Stomach (tissue), 4 donors: Measurements from ENCODE around the gene MFSD12.

Experiments
- CTCF ChIP-seq, 7 experiments: fragments of 450-650 bp in 4 of 7; fragments of 200-600 bp in 3 of 7; sonication (generic) in 3 of 7; IDR thresholded peaks; one replicate each; pipeline ENCODE4 v1.5.1; 2016 to 2019; ENCODE audit warnings: antibody characterized with exemption in 7 of 7, control low read depth in 2 of 7, mild to moderate bottlenecking in 1 of 7
- EP300 ChIP-seq: sonication (generic); formaldehyde crosslinking; IDR thresholded peaks from one replicate; pipeline ENCODE4 v1.6.1; 2017; ENCODE audit warnings: antibody characterized with exemption
- POLR2A ChIP-seq, 4 donors: fragments of 450-650 bp; IDR thresholded peaks; one replicate each; pipeline ENCODE4 v1.6.1; 2016; ENCODE audit warnings: antibody characterized with exemption in 4 of 4, control low read depth in 2 of 4, mild to moderate bottlenecking in 1 of 4, moderate library complexity in 1 of 4

GRCh38 chr19:3505598-3506383 is 51.6 kb downstream of the MFSD12 start, which contains the start of gene FZR1:
- TF ChIP-seq CTCF (IDR thresholded peaks at IDR 0.05) (peak in 1 of 7 experiments; percentile 2), POLR2A (IDR thresholded peaks at IDR 0.05) (peak in 1 of 4 donors; percentile 27), EP300 (no peak)
